ENCODE data around the gene UNC5C.

UNC5C gene

GRCh38 chr4:95546866-95547714, 1.7 kb downstream of the UNC5C start:
- DNase-seq (ENCODE audit: low spot score) = no peak

DNA sequence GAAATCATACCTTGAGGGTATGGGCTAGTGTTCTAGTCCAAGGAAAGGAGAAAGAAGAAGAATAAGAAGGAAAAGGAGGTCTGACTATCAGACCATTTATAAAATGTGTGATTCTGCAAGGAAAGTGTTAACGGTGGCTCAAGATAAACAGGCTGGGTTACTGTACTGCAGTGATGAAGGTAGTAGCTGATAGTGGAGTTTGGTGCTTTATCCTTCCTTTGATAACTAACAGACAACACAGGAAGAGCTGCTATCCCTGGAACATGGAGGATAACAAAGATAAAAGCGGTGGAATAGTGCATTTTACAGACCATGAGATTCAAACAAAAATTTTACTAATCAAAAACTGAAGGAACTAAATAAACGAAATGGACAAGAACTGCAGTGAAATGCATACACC, 2.6 kb downstream of the UNC5C start:
- DNase-seq (ENCODE audit: low spot score) = no peak

- DNase-seq (ENCODE audit: low spot score) = no peak
Observed at GRCh38 chr4:95545546-95545945, 3.2 kb downstream of the UNC5C start.

DNA sequence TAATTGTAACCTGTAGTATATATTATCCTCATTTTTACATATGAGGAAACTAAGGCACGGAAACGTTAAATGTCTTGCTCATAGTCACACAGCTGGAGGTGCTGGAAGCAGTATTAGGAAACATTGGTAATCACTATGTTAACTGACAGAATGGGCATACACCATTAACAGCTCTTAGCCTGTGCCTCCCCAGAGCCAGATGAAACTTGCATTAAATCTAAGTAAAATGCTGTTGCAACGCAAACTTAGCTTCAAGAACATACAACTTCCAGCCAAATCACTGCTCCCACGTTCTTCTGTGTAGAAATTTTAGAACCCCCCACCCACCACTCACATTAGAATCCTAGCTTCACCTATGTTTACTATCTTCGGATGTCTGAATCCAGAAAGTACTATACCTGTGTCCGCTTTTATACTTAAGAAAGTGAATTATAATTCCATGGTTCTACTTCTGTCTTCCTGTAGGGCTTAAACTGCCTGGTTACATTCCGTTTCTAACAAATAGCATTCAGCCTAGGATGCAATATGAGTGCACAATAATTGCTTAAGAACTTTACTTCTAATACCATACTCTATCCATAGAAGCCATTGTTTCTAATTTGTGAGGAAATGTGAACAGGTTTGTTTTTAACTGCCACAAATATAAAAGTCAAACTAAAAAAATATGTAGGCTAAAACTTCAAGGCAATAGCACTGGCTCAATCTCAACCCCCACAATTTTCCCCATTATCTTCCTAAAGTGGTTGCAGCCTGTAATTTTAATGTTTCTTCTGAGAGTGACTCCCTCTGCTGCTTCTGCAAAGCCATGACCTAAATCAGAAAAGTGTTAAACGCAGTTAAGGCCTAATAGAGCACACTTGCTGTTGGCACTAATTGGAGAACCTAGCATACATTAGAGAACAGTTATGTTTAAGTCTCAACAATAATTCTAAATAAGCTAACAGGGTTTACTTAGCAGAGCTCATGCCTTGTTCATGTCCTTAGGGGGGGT, 4.4 kb downstream of the UNC5C start:
- DNase-seq (ENCODE audit: low spot score) = no peak

DNA sequence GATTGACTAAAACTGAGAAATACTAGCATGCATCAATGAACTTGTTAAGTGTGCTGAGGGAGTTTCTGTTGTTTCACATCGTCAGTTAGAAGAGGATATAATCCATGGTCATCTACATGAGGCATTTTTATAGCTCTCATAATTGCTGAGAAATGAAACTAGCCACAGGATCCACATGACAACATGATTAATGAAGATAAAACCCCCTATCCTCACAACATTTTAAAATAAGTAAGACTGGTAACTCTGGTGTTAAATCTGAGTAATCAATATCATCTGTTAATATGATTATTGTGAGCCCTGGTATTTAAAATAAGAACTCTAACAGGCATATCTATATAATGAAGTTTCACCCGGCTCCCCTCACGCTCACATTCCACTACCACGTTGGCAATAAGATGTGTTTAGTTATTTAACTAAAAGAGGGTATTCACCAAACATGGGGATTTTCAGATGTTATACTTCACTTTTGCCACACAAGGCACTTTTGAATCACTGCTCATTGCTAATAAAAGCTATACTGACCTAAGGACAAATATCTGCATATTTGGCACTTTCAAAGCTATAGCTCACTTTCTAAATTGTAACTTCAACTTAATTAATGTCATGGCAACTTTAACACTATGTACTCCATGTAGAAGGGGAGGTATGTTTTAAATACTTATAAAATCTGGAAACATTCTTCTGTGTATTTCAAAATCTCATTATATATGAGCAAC, 6.7 kb downstream of the UNC5C start:
- no peak for DNase-seq (ENCODE audit: low spot score)

DNA sequence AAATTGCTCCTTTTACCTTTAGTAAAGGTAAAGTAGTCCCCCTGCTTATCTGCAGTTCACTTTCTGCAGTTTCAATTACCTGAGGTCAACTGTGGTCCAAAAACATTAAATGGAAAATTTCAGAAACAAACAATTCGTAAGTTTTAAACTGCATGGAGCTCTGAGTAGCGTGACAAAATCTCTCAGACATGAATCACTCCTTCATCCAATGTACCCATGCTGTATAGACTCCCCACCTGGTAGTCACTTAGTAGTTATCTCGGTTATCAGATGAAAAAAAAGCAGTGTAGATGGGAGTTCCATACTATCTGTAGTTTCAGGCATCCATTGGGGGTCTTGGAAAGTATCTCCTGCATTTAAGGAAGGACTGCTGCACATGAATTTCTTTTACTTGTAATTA, 7.7 kb downstream of the UNC5C start:
- no peak for DNase-seq (ENCODE audit: low spot score)

DNA sequence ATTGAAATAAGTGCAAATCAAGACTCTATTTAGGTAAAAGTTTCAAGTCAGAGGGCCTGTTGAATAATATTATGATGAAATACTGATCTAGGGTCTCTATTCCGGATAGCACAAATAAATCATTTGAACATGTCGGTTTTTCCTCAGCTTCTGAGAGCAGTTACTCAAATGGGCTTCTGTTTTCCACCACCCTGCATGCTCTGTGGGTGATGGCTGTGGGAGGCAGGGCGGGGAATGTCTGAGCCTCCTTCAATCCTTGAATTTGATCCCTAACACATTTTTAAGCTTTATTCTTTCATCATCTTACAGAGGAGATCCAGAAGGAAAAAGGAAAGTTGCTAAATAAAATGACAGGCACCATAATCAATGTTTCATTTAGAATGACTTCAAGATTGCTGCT, 8.5 kb downstream of the UNC5C start:
- no peak for DNase-seq (ENCODE audit: low spot score)

- DNase-seq (ENCODE audit: low spot score) = no peak
Observed at GRCh38 chr4:95539106-95539505, 9.7 kb downstream of the UNC5C start.

- no peak for DNase-seq (ENCODE audit: low spot score)
Observed at GRCh38 chr4:95537863-95538488, 10.8 kb downstream of the UNC5C start.

- DNase-seq (ENCODE audit: low spot score) = no peak
Observed at GRCh38 chr4:95537191-95537590, 11.6 kb downstream of the UNC5C start.

GRCh38 chr4:95536650-95537049, 12.1 kb downstream of the UNC5C start:
- no peak for DNase-seq (ENCODE audit: low spot score)

GRCh38 chr4:95535180-95535579, 13.6 kb downstream of the UNC5C start:
- DNase-seq (ENCODE audit: low spot score) = no peak

DNA sequence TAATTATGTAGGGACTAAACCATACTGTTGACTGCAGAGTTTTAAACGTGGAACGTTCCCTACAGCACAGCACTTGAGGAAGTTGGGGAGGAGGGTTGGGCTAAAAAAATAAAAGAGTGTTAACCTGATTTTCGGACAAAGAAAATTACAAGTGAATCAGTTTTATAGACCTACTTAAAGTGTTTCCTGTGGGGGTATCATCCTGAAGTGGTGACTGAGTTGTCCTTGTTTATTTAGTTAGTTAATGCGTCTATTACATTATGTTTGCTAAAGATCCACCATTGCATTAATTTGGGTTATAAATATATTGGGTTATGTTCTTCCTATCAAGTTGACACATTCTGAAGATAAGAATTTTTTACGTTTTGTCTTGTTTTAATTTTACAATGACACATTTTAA, 14.7 kb downstream of the UNC5C start:
- DNase-seq (ENCODE audit: low spot score) = no peak

DNA sequence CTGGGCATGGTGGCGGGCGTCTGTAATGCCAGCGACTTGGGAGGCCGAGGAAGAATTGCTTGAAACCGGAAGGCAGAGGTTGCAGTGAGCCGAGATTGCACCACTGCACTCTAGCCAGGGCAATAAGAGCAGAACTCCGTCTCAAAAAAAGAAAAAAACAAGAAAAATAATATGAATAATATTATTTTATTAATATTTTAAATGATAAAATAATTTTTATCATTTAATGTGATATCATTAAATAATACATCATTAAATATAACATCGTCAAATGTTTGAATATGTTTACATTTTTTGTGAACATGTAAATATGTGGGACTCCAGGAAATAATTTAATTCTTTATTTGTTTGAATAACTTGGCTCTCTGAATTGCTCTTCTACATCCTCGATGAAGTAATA, 15.5 kb downstream of the UNC5C start:
- DNase-seq (ENCODE audit: low spot score) = no peak

DNA sequence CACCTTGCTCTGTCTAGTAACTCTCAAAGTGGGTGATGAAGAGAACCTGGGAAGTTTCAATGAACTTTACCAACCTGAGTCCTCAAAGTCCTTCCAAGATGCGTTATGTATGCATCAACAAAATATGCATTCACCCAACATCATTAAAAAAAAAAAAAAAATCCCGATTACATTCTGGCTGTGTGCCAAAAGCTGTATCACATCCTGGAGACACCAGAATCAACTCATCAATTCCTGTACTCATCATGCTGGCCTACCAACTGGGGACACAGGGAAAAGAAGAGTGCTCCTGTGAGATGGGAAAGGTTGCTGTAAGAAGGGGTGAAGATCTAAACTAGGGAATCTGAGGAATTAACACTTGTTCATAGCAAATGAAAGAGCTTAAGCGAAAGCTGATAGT, 16.5 kb downstream of the UNC5C start:
- DNase-seq (ENCODE audit: low spot score) = no peak

DNA sequence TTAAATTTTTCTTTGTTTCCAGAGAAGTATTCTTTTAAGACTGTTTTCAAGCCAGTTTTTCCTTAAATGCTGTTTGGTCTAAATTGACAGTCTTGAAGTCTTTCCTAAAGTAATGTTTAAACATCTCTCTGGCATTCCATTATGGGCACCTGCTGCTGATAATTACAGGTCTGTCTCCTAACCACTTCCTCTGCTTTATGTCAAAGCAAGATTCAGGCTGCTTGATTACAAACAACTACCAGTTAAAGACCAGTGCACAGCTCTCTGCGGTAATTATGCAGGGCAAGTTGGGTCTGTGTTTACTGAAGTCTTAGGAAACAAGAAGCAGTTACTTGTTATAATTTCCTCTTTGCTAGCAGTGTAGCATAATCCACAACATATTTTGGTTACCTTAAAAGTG, 17.6 kb downstream of the UNC5C start:
- no peak for DNase-seq (ENCODE audit: low spot score)

DNA sequence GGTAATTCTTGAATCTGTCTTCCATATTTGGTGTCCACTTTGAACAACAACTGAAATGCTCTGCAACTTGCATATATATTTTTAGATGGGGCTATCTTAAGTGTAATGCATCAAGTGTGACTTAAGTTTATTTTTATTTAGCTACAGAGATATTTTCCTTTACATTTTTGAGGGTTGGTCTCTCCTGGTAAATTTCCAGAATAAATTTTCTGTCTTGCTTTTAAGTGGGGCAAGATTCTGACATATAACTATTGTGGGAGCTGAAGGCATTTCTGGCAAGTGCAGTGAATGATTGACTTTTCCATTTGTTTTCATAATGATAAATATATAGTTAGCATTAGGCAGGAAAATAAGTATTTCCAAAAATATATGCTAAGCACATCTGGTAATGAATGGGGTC, 18.8 kb downstream of the UNC5C start:
- DNase-seq (ENCODE audit: low spot score) = no peak

DNA sequence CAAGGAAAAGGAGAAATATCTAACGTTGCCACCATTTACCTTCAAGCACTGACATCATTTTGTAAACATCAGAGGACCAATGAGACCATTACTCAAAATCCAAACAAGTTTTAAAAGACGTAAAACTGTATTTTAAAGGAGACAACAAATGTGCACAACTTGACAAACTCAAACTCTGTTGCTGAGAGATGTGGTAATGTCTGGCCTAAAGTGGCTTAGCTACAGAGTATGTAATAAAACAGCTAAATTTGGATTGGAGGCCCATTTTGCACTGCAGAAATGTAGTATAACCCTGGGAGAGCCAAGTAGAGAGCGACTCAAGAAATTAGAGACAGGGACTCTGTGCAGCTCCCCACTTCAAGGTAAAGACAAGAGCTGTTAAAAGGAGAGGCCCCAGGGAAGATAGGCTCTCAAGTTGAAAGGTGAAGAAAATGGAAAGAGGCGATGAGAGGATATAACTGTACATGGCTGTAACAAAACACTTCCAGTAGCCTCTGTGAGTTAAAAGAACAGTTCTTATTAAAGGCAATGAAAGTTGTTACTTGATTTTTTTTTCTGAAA, 20.3 kb downstream of the UNC5C start:
- no peak for DNase-seq (ENCODE audit: low spot score)

GRCh38 chr4:95526075-95526474, 22.7 kb downstream of the UNC5C start:
- no peak for DNase-seq (ENCODE audit: low spot score)

DNA sequence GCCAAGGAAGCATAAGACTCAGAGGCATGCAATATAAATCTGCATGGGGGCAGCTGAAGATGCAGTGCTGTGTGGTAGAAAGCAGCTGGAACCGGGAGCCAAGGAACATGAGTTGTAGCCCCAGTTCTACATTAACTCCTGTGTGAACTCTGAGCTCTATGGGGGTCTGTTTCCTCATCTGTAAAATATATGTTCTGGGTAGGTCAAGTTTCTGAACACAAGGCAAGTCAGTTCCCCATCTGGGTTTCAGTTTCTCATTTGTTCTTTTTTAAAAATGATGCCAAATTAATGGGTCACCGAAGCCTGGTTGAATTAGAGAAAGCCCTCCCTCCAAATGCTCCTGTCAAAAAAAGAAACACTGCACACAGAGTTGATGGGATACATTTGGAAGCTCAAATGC, 24.0 kb downstream of the UNC5C start:
- no peak for DNase-seq (ENCODE audit: low spot score)

GRCh38 chr4:95524184-95524583, 24.6 kb downstream of the UNC5C start:
- no peak for DNase-seq (ENCODE audit: low spot score)

All from hepatic stellate cell (primary cell).